Measurements from ENCODE around the gene BBOX1. TPM values are rescaled to one million over a fixed set of nuclear protein-coding genes. Genes with fewer than 3 reads are reported as not detected.

BBOX1 gene
- total and polyA plus RNA-seq, 2 of the 8 experiments (the other 6 are each of a cell fraction or from before 2014, with no cell fraction given) = not detected

GRCh38 chr11:27084518-27084917 is 43.9 kb downstream of the BBOX1 start:
- no peak overlapping the region for H2BK12ac ChIP-seq (ENCODE audit: low read depth, low read length)
- H4K91ac ChIP-seq (replicated peaks; ENCODE audit: insufficient read length, low read length) = no peak overlapping the region
- H3K4me2 ChIP-seq (ENCODE audit: insufficient read depth in 1 of 2, low read depth in 2 of 2, low read length in 2 of 2) = no peak overlapping the region
- H2BK5ac ChIP-seq (ENCODE audit: low read depth, low read length) = no peak overlapping the region
- no peaks in the 10 kb centered on the region for H4K20me1 ChIP-seq (replicated peaks in 1 of 2; ENCODE audit: control insufficient read depth in 1 of 2, insufficient read depth in 2 of 2, low read length in 2 of 2)
- no peaks in the 10 kb centered on the region for H3K79me2 ChIP-seq (ENCODE audit: control insufficient read depth in 1 of 2, insufficient read depth in 2 of 2, low read length in 2 of 2)
- H3K36me3 ChIP-seq (ENCODE audit: control insufficient read depth in 2 of 4, insufficient read depth in 4 of 4, low read length in 3 of 4) = no peaks in the 10 kb centered on the region
- no peak overlapping the region for H4K5ac ChIP-seq (ENCODE audit: insufficient read length, low read depth, low read length)
- no peak overlapping the region for H2AFZ ChIP-seq (ENCODE audit: low read length)
- no peak overlapping the region for H3K18ac ChIP-seq (ENCODE audit: extremely low read depth, low read length)
- no peaks in the 10 kb centered on the region for H3K9me3 ChIP-seq (ENCODE audit: insufficient read depth in 2 of 2, low read depth in 1 of 2, low read length in 1 of 2)
- H3K4ac ChIP-seq (replicated peaks; ENCODE audit: insufficient read length, low read depth, low read length) = no peak overlapping the region
- H2BK20ac ChIP-seq (ENCODE audit: low read length) = no peak overlapping the region
- no peak overlapping the region; the same call in 1 of the 2 replicates for H4K8ac ChIP-seq (ENCODE audit: extremely low read depth, insufficient read depth, low read length)
- H3K27me3 ChIP-seq (replicated peaks in 1 of 4; ENCODE audit: control insufficient read depth in 3 of 4, extremely low read depth in 1 of 4, insufficient read depth in 3 of 4, low read length in 3 of 4) = no peaks in the 10 kb centered on the region
- no peak overlapping the region for H3K27ac ChIP-seq (ENCODE audit: low read depth, low read length)
- H2BK120ac ChIP-seq (replicated peaks; ENCODE audit: low read depth, low read length) = no peak overlapping the region
- no peak overlapping the region for H3K23ac ChIP-seq (ENCODE audit: insufficient read length)
- H3K79me1 ChIP-seq (ENCODE audit: low read depth, low read length) = no peaks in the 10 kb centered on the region
- H2BK15ac ChIP-seq (ENCODE audit: low read length) = no peak overlapping the region
- H3K56ac ChIP-seq (replicated peaks; ENCODE audit: insufficient read length, low read depth, low read length) = no peak overlapping the region
- CTCF ChIA-PET (ENCODE audit: partially characterized antibody) = interaction anchor here (0.5 to 1.0 kb wide), 4 partner anchors 9 to 800 kb away, joined by 3 to 5 read pairs (median 4); no protein-coding TSS in a partner anchor
- H3K9ac ChIP-seq (replicated peaks in 1 of 4; ENCODE audit: extremely low read depth in 1 of 4, low read depth in 3 of 4, low read length in 3 of 4) = no peak overlapping the region
- FAIRE-seq (peak; percentile 28), DNase-seq (ENCODE audit: low read depth in 1 of 2, low spot score in 2 of 2) (peak in 1 of 2 experiments; percentile 5)
- no peaks in the 10 kb centered on the region for H3K4me1 ChIP-seq (replicated peaks in 1 of 4; ENCODE audit: control insufficient read depth in 3 of 4, insufficient read depth in 4 of 4, low read length in 3 of 4)
- no peak overlapping the region for H2AK5ac ChIP-seq (ENCODE audit: low read depth, low read length)
- H3K4me3 ChIP-seq (ENCODE audit: extremely low read depth in 1 of 4, insufficient read depth in 2 of 4, low read depth in 3 of 4, low read length in 4 of 4) = no peak overlapping the region
- no peak overlapping the region for H3K14ac ChIP-seq (ENCODE audit: insufficient read length)
- H3K23me2 ChIP-seq (ENCODE audit: low read depth, low read length) = no peaks in the 10 kb centered on the region
- POLR2A ChIA-PET (ENCODE audit: partially characterized antibody) = interaction anchor here (0.6 kb wide), 2 partner anchors 14 to 136 kb away, joined by 3 to 4 read pairs; no protein-coding TSS in a partner anchor
- TF ChIP-seq EZH2 (IDR thresholded peaks at IDR 0.05; ENCODE audit: low read depth, low read length, severe bottlenecking) (no peak), EGR1 (IDR thresholded peaks at IDR 0.05; ENCODE audit: borderline replicate concordance, low read depth, low read length) (no peak), RBBP5 (IDR thresholded peaks at IDR 0.05; ENCODE audit: borderline replicate concordance, low read depth, low read length) (no peak), CHD1 (IDR thresholded peaks at IDR 0.05; ENCODE audit: low read depth, low read length) (no peak), ATF3 (IDR thresholded peaks at IDR 0.05; ENCODE audit: insufficient read depth, low read depth, low read length) (no peak), SIN3A (conservative IDR thresholded peaks at IDR 0.05 in 1 of 2, IDR thresholded peaks at IDR 0.05 in 1 of 2; ENCODE audit: low read depth in 1 of 2, low read length in 2 of 2) (no peak), KDM1A (IDR thresholded peaks at IDR 0.05; ENCODE audit: borderline replicate concordance, low read length) (no peak), KDM4A (IDR thresholded peaks at IDR 0.05; ENCODE audit: low read depth, low read length, severe bottlenecking) (no peak), RAD21 (IDR thresholded peaks at IDR 0.05 in 1 of 2, conservative IDR thresholded peaks at IDR 0.05 in 1 of 2; ENCODE audit: low read depth in 2 of 2, low read length in 2 of 2) (no peak), JUN (IDR thresholded peaks at IDR 0.05; ENCODE audit: low read depth, low read length) (no peak), MAX (IDR thresholded peaks at IDR 0.05) (no peak), POLR2AphosphoS5 (IDR thresholded peaks at IDR 0.05; ENCODE audit: low read depth, low read length) (no peak)

All from H1 (cell line).